GM19324 (cell line): Measurements from ENCODE around the gene PHF23.

Experiments used
- ATAC-seq: cut with Tn5 transposase; IDR thresholded peaks from one replicate; pipeline ENCODE4 v1.9.1; 2021; ENCODE audit warnings: mild to moderate bottlenecking, moderate library complexity; ENCODE audit not compliant: unreplicated experiment, low FRiP score

The PHF23 gene

GRCh38 chr17:7239091-7240027 is at the start of gene PHF23:
Gene PHF23, minus strand, starts transcription at chr17:7239457. Its CDS starts 178 bp downstream, at chr17:7239279.
- ATAC-seq: peak; percentile 66

DNA sequence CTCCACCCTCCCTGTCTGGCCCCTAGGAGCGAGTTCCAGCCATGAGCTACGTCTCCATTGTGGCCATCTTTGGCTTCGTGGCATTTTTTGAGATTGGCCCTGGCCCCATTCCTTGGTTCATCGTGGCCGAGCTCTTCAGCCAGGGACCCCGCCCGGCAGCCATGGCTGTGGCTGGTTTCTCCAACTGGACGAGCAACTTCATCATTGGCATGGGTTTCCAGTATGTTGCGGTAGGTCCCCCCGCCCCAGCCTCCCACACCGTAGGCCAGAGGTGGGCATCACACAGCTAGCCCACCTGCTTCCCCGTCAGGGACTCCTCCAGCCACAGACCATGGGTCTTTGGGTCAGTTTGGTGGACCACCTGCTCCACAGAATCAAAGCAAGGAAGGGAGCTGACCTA is 46.4 kb upstream of the PHF23 start:
- ATAC-seq: no peak

GRCh38 chr17:7284911-7285310 is 45.7 kb upstream of the PHF23 start:
- ATAC-seq: no peak

DNA sequence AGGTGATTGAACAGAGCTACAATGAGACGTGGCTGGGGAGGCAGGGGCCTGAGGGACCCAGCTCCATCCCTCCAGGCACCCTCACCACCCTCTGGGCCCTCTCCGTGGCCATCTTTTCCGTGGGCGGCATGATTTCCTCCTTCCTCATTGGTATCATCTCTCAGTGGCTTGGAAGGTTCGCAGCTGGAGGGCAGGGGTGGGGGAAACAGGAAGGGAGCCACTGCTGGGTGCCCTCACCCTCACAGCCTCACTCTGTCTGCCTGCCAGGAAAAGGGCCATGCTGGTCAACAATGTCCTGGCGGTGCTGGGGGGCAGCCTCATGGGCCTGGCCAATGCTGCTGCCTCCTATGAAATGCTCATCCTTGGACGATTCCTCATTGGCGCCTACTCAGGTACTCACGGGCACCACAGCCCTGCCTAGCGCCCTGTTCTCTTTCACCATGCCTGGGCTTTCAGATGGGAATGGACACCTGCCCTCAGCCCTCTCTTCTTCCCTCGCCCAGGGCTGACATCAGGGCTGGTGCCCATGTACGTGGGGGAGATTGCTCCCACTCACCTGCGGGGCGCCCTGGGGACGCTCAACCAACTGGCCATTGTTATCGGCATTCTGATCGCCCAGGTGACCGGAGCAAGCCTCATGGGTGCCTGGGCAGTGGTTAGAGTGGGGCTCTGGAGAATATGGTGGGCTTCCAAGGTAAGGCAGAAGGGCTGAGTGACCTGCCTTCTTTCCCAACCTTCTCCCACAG is 44.4 kb upstream of the PHF23 start:
- no peak for ATAC-seq

GRCh38 chr17:7282752-7283321 is 43.6 kb upstream of the PHF23 start:
- ATAC-seq: no peak

- no peak for ATAC-seq
These were observed 42.9 kb upstream of the PHF23 start for GRCh38 chr17:7281953-7282751.

- peak; percentile 45 for ATAC-seq
These were observed 42.1 kb upstream of the PHF23 start, which contains the start of gene SLC2A4 for GRCh38 chr17:7281074-7281952. Gene SLC2A4, plus strand, starts transcription at chr17:7281718. Its CDS starts 217 bp downstream, at chr17:7281935.

DNA sequence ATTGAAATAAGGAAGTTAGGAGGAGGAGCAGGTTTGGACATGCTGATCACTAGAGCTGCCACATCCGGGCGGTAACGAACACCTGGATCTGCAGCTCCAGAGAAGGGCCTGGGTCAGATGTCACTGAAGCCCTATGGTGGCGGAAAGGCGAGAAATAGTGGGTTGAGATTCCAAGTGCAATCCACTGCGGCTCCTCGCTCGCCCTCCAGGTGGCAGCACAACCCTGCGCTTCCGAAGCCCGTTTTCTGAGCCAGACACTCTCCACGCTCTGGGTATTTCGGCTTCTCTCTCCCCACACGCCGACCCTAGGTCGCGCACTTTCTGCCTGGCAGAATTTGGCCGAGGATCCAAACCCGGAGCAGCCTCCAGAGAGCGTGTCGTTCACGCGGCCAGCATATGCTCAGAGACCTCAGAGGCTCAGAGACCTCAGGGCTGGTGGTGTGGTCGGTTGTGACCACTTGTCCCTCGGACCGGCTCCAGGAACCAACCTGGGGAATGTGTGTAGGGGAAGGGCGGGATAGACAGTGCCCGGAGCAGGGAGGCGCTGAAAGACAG is 41.3 kb upstream of the PHF23 start:
- ATAC-seq: no peak

GRCh38 chr17:7279448-7279847 is 40.2 kb upstream of the PHF23 start:
- no peak for ATAC-seq

- ATAC-seq: no peak
These were observed 27.5 kb upstream of the PHF23 start for GRCh38 chr17:7266784-7267183.

- ATAC-seq: no peak
These were observed 24.5 kb upstream of the PHF23 start for GRCh38 chr17:7263801-7264078.

- ATAC-seq: no peak
These were observed 23.9 kb upstream of the PHF23 start for GRCh38 chr17:7262935-7263800.

DNA sequence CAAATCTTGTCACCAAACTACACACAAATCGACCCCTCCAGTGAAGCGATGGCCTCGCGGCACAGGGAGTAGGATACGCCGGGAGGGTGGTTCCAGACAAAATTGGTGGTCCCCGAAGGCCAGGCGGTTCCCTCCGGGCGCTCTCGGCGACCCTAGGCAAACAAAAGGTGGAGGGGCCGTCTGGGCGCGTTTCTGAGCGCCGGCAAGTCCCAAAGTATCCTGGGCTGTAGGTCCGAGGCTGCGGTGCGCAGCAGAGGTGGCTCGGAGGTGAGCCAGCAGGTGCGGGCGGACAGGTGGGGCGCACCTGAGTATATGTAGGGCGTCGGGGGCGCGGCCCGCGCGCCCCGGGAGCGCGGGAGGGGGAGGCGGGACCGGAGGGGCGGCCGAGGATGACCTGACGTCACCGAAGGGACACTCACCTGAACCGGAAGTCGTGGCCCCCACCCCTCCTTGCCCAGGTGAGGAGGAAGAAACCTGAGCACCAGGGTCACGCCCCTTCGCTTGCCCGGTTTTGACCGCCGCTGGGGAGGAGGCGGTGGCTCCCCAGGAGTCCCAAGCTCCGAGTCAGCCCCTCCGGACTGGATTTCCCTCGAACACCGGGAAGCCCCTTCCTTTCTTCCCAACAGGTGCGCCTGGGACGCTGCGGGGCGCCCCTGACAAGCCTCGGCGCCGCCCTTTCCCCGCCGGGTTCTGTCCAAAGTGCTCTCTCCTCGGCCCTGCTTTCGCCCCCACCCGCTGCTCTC is 23.1 kb upstream of the PHF23 start, which contains the start of gene CLDN7:
TSS of gene CLDN7 (minus strand) at position 287 of the 743 bp plus-strand sequence. CDS start 435 bp downstream, outside the sequence.
- no peak for ATAC-seq

- no peak for ATAC-seq
These were observed 22.3 kb upstream of the PHF23 start for GRCh38 chr17:7261379-7262191.

GRCh38 chr17:7260651-7261378 is 21.6 kb upstream of the PHF23 start:
- no peak for ATAC-seq

DNA sequence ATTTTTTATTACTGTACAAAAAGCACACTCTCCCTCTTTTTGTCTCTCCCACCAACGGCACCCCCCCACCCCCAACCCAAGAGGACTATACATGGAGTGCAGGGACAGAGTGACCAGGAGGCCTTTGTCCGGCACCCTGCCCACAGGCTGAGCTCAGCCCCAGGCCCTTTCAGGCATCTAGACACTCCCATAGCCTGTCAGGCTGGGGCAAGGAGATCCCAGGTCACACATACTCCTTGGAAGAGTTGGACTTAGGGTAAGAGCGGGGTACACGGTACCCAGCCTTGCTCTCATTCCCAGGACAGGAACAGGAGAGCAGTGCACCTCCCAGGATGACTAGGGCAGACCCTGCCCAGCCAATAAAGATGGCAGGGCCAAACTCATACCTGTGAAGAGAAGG is 20.9 kb upstream of the PHF23 start:
- ATAC-seq: no peak
